WTC11 (cell line): ENCODE data around the gene PRKCQ. TPM values are rescaled to one million over a fixed set of nuclear protein-coding genes. Genes with fewer than 3 reads are reported as not detected.

Experiments
- ATAC-seq: fragments of 200-7000 bp; cut with Tn5 transposase; 2 replicates; pipeline ENCODE4 v1.10.0; 2021; ENCODE audit warnings: mild to moderate bottlenecking, moderate library complexity
- CTCF ChIA-PET: fragments of 300-600 bp; sonication (Branson Sonifier 250); formaldehyde crosslinking; loops from one replicate; lab custom pipeline; 2021; ENCODE audit warnings: antibody characterized with exemption; lab: Charles Lee
- POLR2A ChIA-PET: fragments of 350-600 bp; sonication (Branson Sonifier 250); formaldehyde crosslinking; loops from one replicate; lab custom pipeline; 2021; ENCODE audit warnings: antibody characterized with exemption; lab: Charles Lee
- DNase-seq: peaks from one replicate; pipeline ENCODE4 v3.0.0; 2021; ENCODE audit warnings: low spot score
- H3K27ac Mint-ChIP-seq: 2 replicates; pipeline ENCODE4 v1.8.0; 2021; ENCODE audit warnings: mixed read lengths
- H3K27me3 Mint-ChIP-seq: 2 replicates; pipeline ENCODE4 v1.8.0; 2021; ENCODE audit warnings: low read depth, mild to moderate bottlenecking, moderate library complexity, mixed read lengths
- H3K36me3 Mint-ChIP-seq: 2 replicates; pipeline ENCODE4 v1.8.0; 2021; ENCODE audit warnings: mixed read lengths
- H3K4me1 Mint-ChIP-seq: 2 replicates; pipeline ENCODE4 v1.8.0; 2022; ENCODE audit warnings: mixed read lengths
- H3K4me3 Mint-ChIP-seq: 2 replicates; pipeline ENCODE4 v1.8.0; 2021; ENCODE audit warnings: mild to moderate bottlenecking, moderate library complexity, mixed read lengths
- H3K9me3 Mint-ChIP-seq: 2 replicates; pipeline ENCODE4 v1.8.0; 2021; ENCODE audit warnings: mixed read lengths
- AR ChIP-seq: fragments of 250-450 bp; sonication (Bioruptor Pico); IDR thresholded peaks from 2 replicates; pipeline ENCODE4 v1.9.0; 2021; ENCODE audit warnings: mild to moderate bottlenecking
- ATF2 ChIP-seq: sonication (generic); formaldehyde crosslinking; IDR thresholded peaks from 2 replicates; pipeline ENCODE4 v1.8.1; 2022; ENCODE audit warnings: low read depth, missing genetic modification reagents, borderline replicate concordance
- ATF3 ChIP-seq: sonication (generic); formaldehyde crosslinking; conservative IDR thresholded peaks from 2 replicates; pipeline ENCODE4 v1.8.1; 2022; ENCODE audit warnings: mild to moderate bottlenecking, missing genetic modification reagents
- ETV6 ChIP-seq: sonication (generic); formaldehyde crosslinking; IDR thresholded peaks from 2 replicates; pipeline ENCODE4 v1.8.1; 2022; ENCODE audit warnings: mild to moderate bottlenecking, missing genetic modification reagents
- FOXJ3 ChIP-seq: sonication (generic); formaldehyde crosslinking; IDR thresholded peaks from 2 replicates; pipeline ENCODE4 v1.9.0; 2021; ENCODE audit warnings: missing genetic modification reagents, mild to moderate bottlenecking, borderline replicate concordance
- FOXP4 ChIP-seq: sonication (generic); formaldehyde crosslinking; IDR thresholded peaks from 2 replicates; pipeline ENCODE4 v1.8.0; 2022; ENCODE audit warnings: mild to moderate bottlenecking, missing genetic modification reagents
- HMGXB4 ChIP-seq: sonication (generic); formaldehyde crosslinking; IDR thresholded peaks from 2 replicates; pipeline ENCODE4 v1.8.1; 2023; ENCODE audit warnings: mild to moderate bottlenecking, moderate library complexity, missing genetic modification reagents
- IRF1 ChIP-seq: sonication (generic); formaldehyde crosslinking; IDR thresholded peaks from 2 replicates; pipeline ENCODE4 v1.8.0; 2023; ENCODE audit warnings: missing genetic modification reagents
- IRF2 ChIP-seq: sonication (generic); formaldehyde crosslinking; IDR thresholded peaks from 2 replicates; pipeline ENCODE4 v1.8.0; 2022; ENCODE audit warnings: low read depth, missing genetic modification reagents, borderline replicate concordance
- MLX ChIP-seq: sonication (generic); formaldehyde crosslinking; IDR thresholded peaks from 2 replicates; pipeline ENCODE4 v1.8.1; 2023; ENCODE audit warnings: mild to moderate bottlenecking, missing genetic modification reagents, moderate library complexity
- NFATC4 ChIP-seq: fragments of 250-450 bp; sonication (Bioruptor Pico); IDR thresholded peaks from 2 replicates; pipeline ENCODE4 v1.9.0; 2021; ENCODE audit warnings: mild to moderate bottlenecking
- OVOL2 ChIP-seq: fragments of 250-450 bp; sonication (Bioruptor Pico); IDR thresholded peaks from 2 replicates; pipeline ENCODE4 v1.9.0; 2021; ENCODE audit warnings: mild to moderate bottlenecking, borderline replicate concordance
- TCF7 ChIP-seq: sonication (generic); formaldehyde crosslinking; IDR thresholded peaks from 2 replicates; pipeline ENCODE4 v1.8.0; 2022; ENCODE audit warnings: mild to moderate bottlenecking, low read depth, missing genetic modification reagents, moderate library complexity
- TEAD1 ChIP-seq: sonication (generic); formaldehyde crosslinking; IDR thresholded peaks from 2 replicates; pipeline ENCODE4 v1.8.0; 2022; ENCODE audit warnings: mild to moderate bottlenecking, missing genetic modification reagents
- TEAD4 ChIP-seq: sonication (generic); formaldehyde crosslinking; IDR thresholded peaks from 2 replicates; pipeline ENCODE4 v1.8.0; 2022; ENCODE audit warnings: mild to moderate bottlenecking, missing genetic modification reagents
- ZNF121 ChIP-seq: sonication (generic); formaldehyde crosslinking; IDR thresholded peaks from 2 replicates; pipeline ENCODE4 v1.8.0; 2023; ENCODE audit warnings: missing genetic modification reagents
- ZNF138 ChIP-seq: sonication (generic); formaldehyde crosslinking; conservative IDR thresholded peaks from 2 replicates; pipeline ENCODE4 v1.8.1; 2022; ENCODE audit warnings: mild to moderate bottlenecking, moderate library complexity, missing genetic modification reagents
- ZNF219 ChIP-seq: sonication (generic); formaldehyde crosslinking; IDR thresholded peaks from 2 replicates; pipeline ENCODE4 v1.8.0; 2023; ENCODE audit warnings: missing genetic modification reagents, mild to moderate bottlenecking, borderline replicate concordance
- ZNF232 ChIP-seq: sonication (generic); formaldehyde crosslinking; IDR thresholded peaks from 2 replicates; pipeline ENCODE4 v1.8.0; 2022; ENCODE audit warnings: mild to moderate bottlenecking, missing genetic modification reagents
- ZNF416 ChIP-seq: fragments of 250-450 bp; sonication (Bioruptor Pico); IDR thresholded peaks from 2 replicates; pipeline ENCODE4 v1.9.0; 2021; ENCODE audit warnings: mild to moderate bottlenecking, inconsistent platforms
- total RNA-seq: library from RNA; stranded (reverse); gene quantifications from 3 replicates; pipeline ENCODE4 v1.2.3, GENCODE V29; 2021

The PRKCQ gene
- total RNA-seq, 1 experiment from 2014 or later, result 8.7 TPM

- ATAC-seq (no peak), DNase-seq (no peak)
- Mint-ChIP-seq H3K4me1 (peaks cover 11% of the 10 kb centered on the region), H3K27ac (no peak overlapping the region), H3K4me3 (no peak overlapping the region), H3K36me3 (no peaks in the 10 kb centered on the region), H3K27me3 (no peaks in the 10 kb centered on the region), H3K9me3 (no peaks in the 10 kb centered on the region)
- TF ChIP-seq TCF7 (CRISPR knock-in tag), result no peak
- no peak for TF ChIP-seq ZNF138 (CRISPR knock-in tag)
- no peak for TF ChIP-seq ATF2 (CRISPR knock-in tag)
- no peak for TF ChIP-seq FOXJ3 (CRISPR knock-in tag)
- TF ChIP-seq ZNF232 (CRISPR knock-in tag), result no peak
- TF ChIP-seq ZNF121, result no peak
- TF ChIP-seq IRF1 (CRISPR knock-in tag), result no peak
- TF ChIP-seq TEAD1, result no peak
- no peak for TF ChIP-seq OVOL2 (CRISPR knock-in tag)
- TF ChIP-seq HMGXB4 (CRISPR knock-in tag), result no peak
- no peak for TF ChIP-seq ETV6
- no peak for TF ChIP-seq FOXP4
- POLR2A ChIA-PET, result no interaction called here
- CTCF ChIA-PET, result no interaction called here
Measured at GRCh38 chr10:6535156-6535764, 44.8 kb downstream of the PRKCQ start.

GRCh38 chr10:6532321-6532720 lies 47.8 kb downstream of the PRKCQ start:
- no peaks in the 10 kb centered on the region for H3K9me3 Mint-ChIP-seq
- no peak overlapping the region for H3K4me3 Mint-ChIP-seq
- ChIA-PET CTCF (no interaction called here), POLR2A (no interaction called here)
- H3K27me3 Mint-ChIP-seq, result no peaks in the 10 kb centered on the region
- no peak for DNase-seq
- H3K27ac Mint-ChIP-seq, result no peak overlapping the region
- peaks cover 12% of the 10 kb centered on the region for H3K4me1 Mint-ChIP-seq
- no peaks in the 10 kb centered on the region for H3K36me3 Mint-ChIP-seq
- ATAC-seq, result no peak
- TF ChIP-seq ZNF138 (CRISPR knock-in tag), result no peak
- TF ChIP-seq, all 79 proteins: peak for 0

GRCh38 chr10:6530966-6531365 lies 49.1 kb downstream of the PRKCQ start:
- Mint-ChIP-seq H3K27ac (no peak overlapping the region), H3K4me1 (peaks cover 12% of the 10 kb centered on the region), H3K9me3 (no peaks in the 10 kb centered on the region), H3K36me3 (no peaks in the 10 kb centered on the region), H3K4me3 (no peak overlapping the region), H3K27me3 (no peaks in the 10 kb centered on the region)
- POLR2A ChIA-PET, result interaction anchor here (1.0 kb wide), 1 partner anchor 14 kb away, joined by 6 read pairs; no protein-coding TSS in a partner anchor
- DNase-seq (no peak), ATAC-seq (peak; percentile 79)
- CTCF ChIA-PET, result interaction anchor here (0.8 to 0.9 kb wide), 2 partner anchors 50 to 328 kb away, joined by 3 to 4 read pairs; partner anchors contain the start of gene PFKFB3
- TF ChIP-seq OVOL2 (CRISPR knock-in tag), result no peak
- TF ChIP-seq NFATC4 (CRISPR knock-in tag), result no peak
- TF ChIP-seq MLX, result no peak
- TF ChIP-seq FOXP4, result no peak
- TF ChIP-seq TEAD4, result no peak
- no peak for TF ChIP-seq AR (CRISPR knock-in tag)
- no peak for TF ChIP-seq ATF3 (CRISPR knock-in tag)
- TF ChIP-seq ZNF219 (CRISPR knock-in tag), result no peak
- no peak for TF ChIP-seq ZNF416 (CRISPR knock-in tag)
- TF ChIP-seq IRF2, result no peak
